GM12872 (cell line): ENCODE results near the gene ADORA2B.

Source experiments
- TF ChIP-seq, protein P1 (sequence below): IDR thresholded peaks from 3 replicates; pipeline ENCODE4 v1.5.1; 2011; ENCODE audit warnings: low read depth, mild to moderate bottlenecking, low read length, moderate library complexity; ENCODE audit not compliant: insufficient read depth

The ADORA2B gene

DNA sequence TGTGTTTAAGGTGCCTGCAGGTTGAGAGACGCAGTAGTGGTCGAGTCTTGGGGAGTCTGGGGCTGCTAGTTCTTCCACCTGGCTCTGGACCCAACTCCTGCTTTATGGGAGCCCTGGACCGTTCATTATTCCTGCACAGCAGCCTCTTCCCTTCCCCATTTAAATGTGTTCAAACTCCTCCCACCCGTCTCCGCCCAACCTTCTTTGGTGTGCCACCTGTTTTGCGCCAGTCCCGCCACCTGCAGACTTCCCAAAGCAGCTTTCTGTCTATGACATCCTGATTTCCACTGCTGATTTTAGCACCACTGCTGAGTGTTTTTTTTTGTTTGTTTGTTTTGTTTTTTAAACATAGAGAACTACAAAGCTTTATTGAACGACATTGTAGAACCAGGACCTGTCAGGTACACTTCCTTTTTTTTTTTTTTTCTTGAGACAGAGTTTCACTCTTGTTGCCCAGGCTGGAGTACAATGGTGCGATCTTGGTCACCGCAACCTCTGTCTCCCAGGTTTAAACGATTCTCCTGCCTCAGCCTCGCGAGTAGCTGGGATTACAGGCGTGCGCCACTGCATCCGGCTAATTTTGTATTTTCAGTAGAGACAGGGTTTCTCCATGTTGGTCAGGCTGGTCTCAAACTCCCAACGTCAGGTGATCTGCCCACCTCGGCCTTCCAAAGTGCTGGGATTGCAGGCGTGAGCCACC, 12.8 kb downstream of the ADORA2B start:
- TF ChIP-seq, protein P1, sequence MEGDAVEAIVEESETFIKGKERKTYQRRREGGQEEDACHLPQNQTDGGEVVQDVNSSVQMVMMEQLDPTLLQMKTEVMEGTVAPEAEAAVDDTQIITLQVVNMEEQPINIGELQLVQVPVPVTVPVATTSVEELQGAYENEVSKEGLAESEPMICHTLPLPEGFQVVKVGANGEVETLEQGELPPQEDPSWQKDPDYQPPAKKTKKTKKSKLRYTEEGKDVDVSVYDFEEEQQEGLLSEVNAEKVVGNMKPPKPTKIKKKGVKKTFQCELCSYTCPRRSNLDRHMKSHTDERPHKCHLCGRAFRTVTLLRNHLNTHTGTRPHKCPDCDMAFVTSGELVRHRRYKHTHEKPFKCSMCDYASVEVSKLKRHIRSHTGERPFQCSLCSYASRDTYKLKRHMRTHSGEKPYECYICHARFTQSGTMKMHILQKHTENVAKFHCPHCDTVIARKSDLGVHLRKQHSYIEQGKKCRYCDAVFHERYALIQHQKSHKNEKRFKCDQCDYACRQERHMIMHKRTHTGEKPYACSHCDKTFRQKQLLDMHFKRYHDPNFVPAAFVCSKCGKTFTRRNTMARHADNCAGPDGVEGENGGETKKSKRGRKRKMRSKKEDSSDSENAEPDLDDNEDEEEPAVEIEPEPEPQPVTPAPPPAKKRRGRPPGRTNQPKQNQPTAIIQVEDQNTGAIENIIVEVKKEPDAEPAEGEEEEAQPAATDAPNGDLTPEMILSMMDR = no peak

DNA sequence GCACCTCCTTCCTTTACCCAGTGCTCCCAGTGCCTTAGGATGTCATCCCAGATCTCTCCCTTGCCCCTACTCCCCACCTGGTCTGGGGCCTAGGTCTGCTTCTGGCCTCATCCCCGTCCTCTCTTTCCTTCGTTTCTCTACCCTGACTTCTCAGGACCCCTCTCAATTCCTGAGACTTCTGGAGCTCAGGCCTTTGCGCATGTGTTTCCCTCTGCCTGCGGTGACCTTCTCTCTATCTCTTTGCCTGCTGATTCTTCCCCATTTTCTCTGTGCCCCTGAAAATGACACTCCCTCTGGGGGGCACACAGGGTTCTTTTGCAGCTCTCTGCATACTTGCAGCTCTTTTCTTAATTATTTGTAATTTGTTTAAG, 13.5 kb downstream of the ADORA2B start:
- TF ChIP-seq, protein P1 = no peak

DNA sequence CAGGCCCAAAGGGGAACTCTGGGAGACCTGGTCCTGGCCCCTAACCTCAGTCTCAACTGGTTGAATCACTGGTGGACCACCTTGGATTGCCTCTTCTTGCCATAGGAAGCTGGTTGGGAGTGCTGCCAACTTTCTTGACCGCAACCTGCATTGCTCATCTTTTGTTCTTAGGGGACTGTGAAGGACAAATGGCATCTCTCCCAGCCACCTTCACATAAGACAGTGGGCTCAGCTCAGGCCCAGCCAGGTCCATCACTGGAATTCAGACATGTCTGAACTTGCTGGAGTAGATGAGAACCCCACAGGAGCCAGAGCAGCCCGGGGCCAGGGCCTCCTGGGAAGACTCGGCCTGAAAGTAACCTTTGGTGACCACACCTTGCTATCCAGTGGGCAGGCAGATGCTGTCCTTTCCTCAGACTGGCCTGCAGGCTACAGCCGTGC, 18.8 kb downstream of the ADORA2B start:
- TF ChIP-seq, protein P1 = no peak

DNA sequence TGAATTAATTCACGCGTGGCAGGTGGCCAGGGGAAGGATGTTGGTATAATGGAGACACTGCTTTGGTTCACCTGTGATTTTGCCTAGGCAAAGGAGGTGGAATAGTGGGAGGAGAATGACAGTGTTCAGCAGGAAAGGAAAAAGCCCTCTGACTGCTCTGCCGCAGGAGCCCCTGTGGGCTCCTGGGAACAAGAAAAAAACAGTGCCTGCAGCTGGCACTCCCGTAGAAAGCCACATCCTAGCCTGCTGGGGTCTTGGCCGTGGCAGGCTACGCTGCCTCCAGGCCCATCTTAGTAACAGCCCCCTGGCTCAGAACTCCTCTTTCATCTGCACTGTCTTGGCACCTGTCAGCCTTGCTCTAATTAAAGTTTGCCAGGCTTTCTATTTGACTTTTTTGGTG, 20.6 kb downstream of the ADORA2B start:
- TF ChIP-seq, protein P1 = no peak

DNA sequence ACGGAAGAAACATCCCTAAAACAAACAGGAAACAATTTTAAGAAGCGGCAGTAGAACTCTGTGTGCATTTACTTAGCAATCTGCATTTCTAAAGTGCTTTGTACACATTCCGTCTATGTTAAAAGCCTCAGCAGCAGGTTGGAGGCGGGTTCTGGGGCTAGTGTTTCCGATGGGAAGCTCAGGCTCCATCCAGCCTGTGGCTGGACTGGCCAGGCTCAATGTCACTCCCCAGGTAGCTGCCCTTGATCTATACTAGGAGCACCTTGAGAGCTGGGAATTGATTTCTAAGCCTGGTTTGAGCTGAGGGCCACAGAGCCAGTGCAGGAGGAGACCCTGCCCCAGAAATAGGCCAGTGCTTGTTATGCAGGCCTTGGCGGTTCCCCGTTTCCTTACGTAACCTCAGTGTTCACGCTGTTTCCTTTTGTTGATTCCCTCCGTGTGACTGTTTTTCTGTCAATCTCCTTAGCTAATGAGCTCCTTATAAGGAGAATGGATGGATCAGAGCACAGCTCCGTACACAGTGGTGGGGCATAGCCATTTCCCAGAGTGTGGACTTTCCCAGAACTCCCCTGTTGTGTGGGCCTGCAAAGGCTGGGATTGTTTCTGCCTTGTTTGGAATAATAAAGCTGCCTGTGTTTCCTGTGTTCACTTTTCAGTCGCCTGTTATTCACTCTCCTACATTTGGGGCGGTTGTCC, 21.4 kb downstream of the ADORA2B start:
- TF ChIP-seq, protein P1 = no peak

DNA sequence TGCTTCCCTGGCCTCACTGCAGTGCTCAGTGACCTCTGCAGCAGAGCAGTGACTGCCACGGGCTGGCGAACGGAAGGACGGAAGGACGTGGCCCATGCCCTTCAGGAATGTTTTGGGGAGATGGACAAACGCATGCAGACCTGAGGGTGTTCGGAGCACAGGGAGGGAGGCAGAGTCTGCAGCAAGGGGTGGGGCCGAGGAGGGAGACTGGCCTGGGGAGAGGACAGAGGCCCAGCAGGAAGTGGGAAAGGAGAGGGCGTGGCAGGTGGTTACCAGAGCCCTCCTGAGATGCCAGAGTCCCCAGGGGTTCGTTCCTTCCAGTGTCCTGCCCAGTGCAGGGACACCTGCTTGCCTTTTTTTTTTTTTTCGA, 21.9 kb downstream of the ADORA2B start:
- TF ChIP-seq, protein P1 = no peak

DNA sequence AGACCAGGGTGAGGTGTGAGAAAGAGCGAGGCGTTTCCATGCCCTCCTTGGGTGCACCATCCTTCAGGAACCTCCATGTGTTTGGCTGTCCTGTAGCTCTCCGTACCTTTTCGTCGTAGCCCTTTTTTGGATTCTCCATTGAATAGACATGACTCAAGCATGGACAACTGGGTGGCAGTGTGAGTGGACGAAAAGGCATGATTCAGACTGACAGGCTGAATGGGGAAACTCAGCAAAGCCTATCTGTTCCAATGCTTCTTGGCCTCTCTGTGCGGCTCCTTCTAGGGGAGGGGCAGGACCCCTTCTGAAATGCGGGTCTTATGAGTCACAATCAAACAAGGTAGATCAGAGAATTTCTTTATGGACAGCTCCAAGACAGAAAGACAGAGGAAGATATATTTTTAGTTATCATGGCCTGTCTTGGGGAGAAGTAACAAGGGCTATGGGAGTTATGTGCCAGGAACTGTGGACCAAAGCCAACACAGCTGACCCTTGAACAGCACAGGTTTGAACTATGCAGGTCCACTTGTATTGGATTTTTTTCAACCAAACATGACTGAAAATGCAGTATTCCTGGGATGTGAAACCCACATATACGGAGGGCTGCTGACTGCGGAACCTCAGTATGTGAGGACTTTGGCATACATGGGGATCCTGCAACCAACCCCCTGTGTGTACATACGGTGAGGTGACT, 22.9 kb downstream of the ADORA2B start:
- TF ChIP-seq, protein P1 = no peak
